Measurements from ENCODE around the gene PDCD4.
A peak's percentile ranks its signal among the peaks of the same experiment; 100 is the strongest.
"Not testable (repeated sequence)": the region's sequence is repeated elsewhere in the genome, so short reads cannot be mapped to it uniquely, and the experiment has no call there.

PDCD4 gene

GRCh38 chr10:110860576-110861241 is 11.0 kb upstream of the PDCD4 start:
- DNase-seq (ENCODE audit: low spot score), result no peak

GRCh38 chr10:110861476-110861875 is 10.3 kb upstream of the PDCD4 start:
- DNase-seq (ENCODE audit: low spot score), result no peak

DNA sequence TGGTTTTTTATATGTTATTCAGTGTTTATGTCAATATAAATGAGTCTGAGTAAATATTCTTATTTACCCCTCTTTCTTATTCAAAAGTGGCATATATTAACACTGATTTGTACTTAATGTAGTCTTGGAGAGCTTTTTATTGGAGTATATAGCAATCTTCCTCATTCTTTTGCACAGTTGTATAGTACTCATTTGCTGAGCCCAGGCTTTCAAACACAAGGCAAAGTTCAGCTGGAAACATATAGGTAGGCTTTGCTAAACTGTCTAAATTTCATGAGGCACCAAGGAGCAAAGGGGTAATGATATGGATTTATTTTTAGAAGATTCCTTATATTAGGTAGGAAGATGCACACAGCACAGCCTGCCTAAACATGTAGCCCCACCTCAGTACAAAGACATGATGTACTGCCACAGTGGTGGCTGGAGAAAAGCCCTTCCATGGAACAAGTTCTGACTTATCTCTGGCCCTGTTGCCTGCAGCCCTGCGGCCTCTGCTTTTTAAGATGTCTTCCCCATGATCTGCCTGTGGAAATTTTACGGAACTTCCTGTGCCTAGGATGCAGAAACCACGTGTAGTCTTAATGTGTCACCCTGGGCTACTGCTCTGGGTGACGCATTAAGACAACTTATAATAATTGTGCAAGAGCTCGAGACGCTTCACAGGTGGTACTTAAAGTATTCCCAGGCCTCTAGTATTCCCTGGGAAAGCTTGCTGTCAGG is 9.6 kb upstream of the PDCD4 start:
- no peak for DNase-seq (ENCODE audit: low spot score)

- DNase-seq (ENCODE audit: low spot score), result no peak
Measured at GRCh38 chr10:110862961-110863360, 8.8 kb upstream of the PDCD4 start.

GRCh38 chr10:110863361-110863760 is 8.4 kb upstream of the PDCD4 start:
- DNase-seq (ENCODE audit: low spot score), result no peak

GRCh38 chr10:110863956-110864355 is 7.8 kb upstream of the PDCD4 start:
- DNase-seq (ENCODE audit: low spot score), result no peak

GRCh38 chr10:110864662-110865140 is 7.0 kb upstream of the PDCD4 start:
- DNase-seq (ENCODE audit: low spot score), result no peak

GRCh38 chr10:110865186-110865808 is 6.4 kb upstream of the PDCD4 start:
- DNase-seq (ENCODE audit: low spot score), result no peak

DNA sequence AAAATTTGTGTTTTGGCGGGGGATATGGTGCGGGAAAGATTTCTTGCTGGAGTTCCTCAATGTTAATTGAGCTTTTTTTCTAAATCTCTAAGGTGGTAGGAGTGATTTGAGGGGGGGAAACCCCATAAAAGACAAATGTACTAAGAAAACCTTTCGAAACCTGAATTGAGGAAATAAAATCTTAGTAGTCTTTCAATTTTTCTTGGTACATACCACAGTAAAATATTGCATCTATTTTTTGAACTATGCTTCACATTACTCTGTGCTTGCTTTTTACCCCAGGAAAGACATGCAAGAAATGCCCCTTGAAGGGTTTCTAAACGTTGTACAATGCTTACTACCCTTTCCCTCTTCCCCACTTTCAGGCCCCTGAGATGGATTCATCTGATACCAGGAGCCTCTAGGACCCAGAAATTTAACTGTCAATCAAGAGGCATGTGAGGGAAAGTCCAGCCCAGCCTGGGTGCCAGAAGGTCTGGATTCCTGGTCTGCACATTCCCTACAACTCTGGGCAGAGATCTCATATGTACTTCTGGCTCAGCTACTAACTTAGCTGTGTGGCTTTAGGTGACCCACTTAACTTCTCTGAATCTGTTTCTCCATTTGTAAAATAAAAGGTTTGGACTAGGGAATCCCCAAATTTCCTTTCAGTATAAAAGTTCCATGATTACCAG is 5.8 kb upstream of the PDCD4 start:
- no peak for DNase-seq (ENCODE audit: low spot score)

- not testable (repeated sequence) for DNase-seq (ENCODE audit: low spot score)
Measured at GRCh38 chr10:110867011-110867806, 4.5 kb upstream of the PDCD4 start.

GRCh38 chr10:110867807-110868465 is 3.8 kb upstream of the PDCD4 start:
- DNase-seq (ENCODE audit: low spot score), result no peak

DNA sequence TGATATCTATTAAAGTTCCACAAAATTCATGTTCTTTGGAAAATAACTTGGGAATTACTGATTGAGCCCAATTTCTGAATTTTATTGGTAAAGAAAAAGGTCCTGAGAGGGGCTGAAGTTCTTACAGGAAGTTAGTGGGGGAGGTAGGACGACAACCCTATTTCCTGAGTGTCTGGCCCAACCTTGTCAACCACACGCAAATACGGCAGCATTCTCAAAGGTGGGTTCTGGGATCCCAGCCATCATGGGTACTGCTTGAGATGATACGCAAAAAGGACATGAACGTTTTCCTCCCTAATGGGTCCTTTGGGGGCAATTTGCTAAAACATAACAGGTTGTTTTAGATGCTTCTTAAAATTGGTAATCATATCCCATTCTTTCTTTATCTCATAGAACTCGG is 2.7 kb upstream of the PDCD4 start:
- DNase-seq (ENCODE audit: low spot score), result no peak

DNA sequence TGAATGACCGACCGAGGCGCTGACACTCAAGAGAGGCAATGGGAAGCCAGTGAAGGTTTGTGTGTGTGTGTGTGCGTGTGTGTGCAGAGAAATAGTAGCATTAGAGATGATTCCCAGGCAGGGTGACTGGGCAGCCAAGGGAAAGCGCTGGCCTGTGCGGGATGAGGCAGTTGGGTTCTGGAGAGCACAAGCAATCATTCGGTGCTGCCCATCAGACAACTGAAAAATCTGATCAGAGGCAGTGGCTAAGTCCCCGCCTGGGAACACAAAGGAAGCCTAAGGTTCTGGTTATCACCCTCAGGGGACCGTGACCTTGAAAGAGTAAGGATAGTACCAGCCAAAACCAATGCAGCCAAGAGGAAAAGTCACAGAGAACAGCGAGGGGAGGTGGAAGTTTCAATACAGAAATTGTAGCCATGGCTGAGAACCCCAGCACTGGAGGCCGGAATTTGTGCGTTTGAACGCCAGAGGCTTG is 868 bp upstream of the PDCD4 start:
- peak; percentile 30 for DNase-seq (ENCODE audit: low spot score)

GRCh38 chr10:110872145-110872983 is 636 bp downstream of the PDCD4 start:
- peak; percentile 95 for DNase-seq (ENCODE audit: low spot score)

- no peak for DNase-seq (ENCODE audit: low spot score)
Measured at GRCh38 chr10:110872984-110873923, 1.5 kb downstream of the PDCD4 start.

GRCh38 chr10:110873951-110874350 is 2.2 kb downstream of the PDCD4 start:
- no peak for DNase-seq (ENCODE audit: low spot score)

- DNase-seq (ENCODE audit: low spot score), result no peak
Measured at GRCh38 chr10:110876000-110876399, 4.3 kb downstream of the PDCD4 start.

GRCh38 chr10:110876788-110877187 is 5.1 kb downstream of the PDCD4 start:
- DNase-seq (ENCODE audit: low spot score), result no peak

DNA sequence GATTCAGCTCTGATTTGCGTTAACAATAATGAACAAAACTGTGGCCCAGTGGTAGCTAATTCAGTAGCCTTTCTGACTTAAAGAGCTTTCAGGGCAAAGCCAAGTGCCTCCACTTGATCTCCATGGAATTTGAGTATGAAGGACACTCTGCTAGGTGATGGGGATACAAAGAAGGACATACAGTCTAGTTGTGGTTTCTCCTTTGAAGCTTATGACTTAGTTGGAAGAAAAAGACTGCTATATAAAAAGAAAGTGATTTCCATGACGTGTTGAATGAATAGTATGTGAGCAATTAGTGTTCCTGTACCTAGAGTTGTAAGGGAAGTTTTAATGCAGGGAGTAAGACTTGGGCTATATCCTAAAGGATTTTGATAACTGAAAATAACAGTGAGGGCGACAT is 8.3 kb downstream of the PDCD4 start:
- DNase-seq (ENCODE audit: low spot score), result no peak

All from SK-N-DZ (cell line).